SK-N-SH treated with all-trans-retinoic acid at 6 μM for 48 hours (cell line): Measurements from ENCODE around the gene MSANTD3.

Experiments
- ATAC-seq: fragments of 200-7000 bp; cut with Tn5 transposase; 3 replicates; pipeline ENCODE4 v1.9.1; 2020; ENCODE audit warnings: mild to moderate bottlenecking, moderate library complexity
- ARNTL ChIP-seq: fragments of 450-650 bp; formaldehyde crosslinking; IDR thresholded peaks from 2 replicates; pipeline ENCODE4 v1.5.0; 2020; ENCODE audit warnings: low read depth, mild to moderate bottlenecking, moderate library complexity, borderline replicate concordance
- BACH2 ChIP-seq: fragments of 250-450 bp; sonication (Bioruptor Pico); IDR thresholded peaks from 2 replicates; pipeline ENCODE4 v1.9.0; 2021; ENCODE audit warnings: mild to moderate bottlenecking, borderline replicate concordance
- CSDC2 ChIP-seq: fragments of 250-450 bp; sonication (Bioruptor Pico); IDR thresholded peaks from 2 replicates; pipeline ENCODE4 v1.5.0; 2020; ENCODE audit warnings: mild to moderate bottlenecking, moderate library complexity
- ESRRG ChIP-seq: fragments of 250-450 bp; sonication (Bioruptor Pico); IDR thresholded peaks from 2 replicates; pipeline ENCODE4 v1.6.1; 2021; ENCODE audit warnings: mild to moderate bottlenecking
- GLIS3 ChIP-seq: fragments of 250-450 bp; sonication (Bioruptor Pico); IDR thresholded peaks from 2 replicates; pipeline ENCODE4 v1.5.0; 2020; ENCODE audit warnings: mild to moderate bottlenecking, moderate library complexity
- ISL1 ChIP-seq: fragments of 250-450 bp; sonication (Bioruptor Pico); IDR thresholded peaks from 2 replicates; pipeline ENCODE4 v2.1.2; 2022; ENCODE audit warnings: mild to moderate bottlenecking, moderate library complexity
- OSR1 ChIP-seq: fragments of 250-450 bp; sonication (Bioruptor Pico); IDR thresholded peaks from 2 replicates; pipeline ENCODE4 v1.8.0; 2022; ENCODE audit warnings: moderate library complexity, mild to moderate bottlenecking, inconsistent platforms
- POU6F1 ChIP-seq: fragments of 250-450 bp; sonication (Bioruptor Pico); IDR thresholded peaks from 2 replicates; pipeline ENCODE4 v1.8.0; 2021; ENCODE audit warnings: low read depth, mild to moderate bottlenecking, moderate library complexity, borderline replicate concordance
- PPARA ChIP-seq: fragments of 250-450 bp; sonication (Bioruptor Pico); IDR thresholded peaks from 2 replicates; pipeline ENCODE4 v1.5.0; 2020; ENCODE audit warnings: mild to moderate bottlenecking, borderline replicate concordance
- RARB ChIP-seq: fragments of 250-450 bp; sonication (Bioruptor Pico); IDR thresholded peaks from 2 replicates; pipeline ENCODE4 v1.8.0; 2021; ENCODE audit warnings: mild to moderate bottlenecking, moderate library complexity
- SNAI2 ChIP-seq: fragments of 250-450 bp; sonication (Bioruptor Pico); IDR thresholded peaks from 2 replicates; pipeline ENCODE4 v1.5.0; 2020; ENCODE audit warnings: mild to moderate bottlenecking, moderate library complexity
- TCF4 ChIP-seq: fragments of 250-450 bp; sonication (Bioruptor Pico); IDR thresholded peaks from 2 replicates; pipeline ENCODE4 v1.8.0; 2021; ENCODE audit warnings: mild to moderate bottlenecking, moderate library complexity, borderline replicate concordance
- TOX ChIP-seq: fragments of 250-450 bp; sonication (Bioruptor Pico); IDR thresholded peaks from 2 replicates; pipeline ENCODE4 v1.8.0; 2021; ENCODE audit warnings: mild to moderate bottlenecking, moderate library complexity, borderline replicate concordance
- ZC3H10 ChIP-seq: fragments of 250-450 bp; sonication (Bioruptor Pico); IDR thresholded peaks from 2 replicates; pipeline ENCODE4 v1.5.1; 2021; ENCODE audit warnings: mild to moderate bottlenecking, moderate library complexity
- ZFP3 ChIP-seq: fragments of 250-450 bp; sonication (Bioruptor Pico); IDR thresholded peaks from 2 replicates; pipeline ENCODE4 v1.5.0; 2020; ENCODE audit warnings: mild to moderate bottlenecking, moderate library complexity
- ZFP30 ChIP-seq: fragments of 450-650 bp; formaldehyde crosslinking; IDR thresholded peaks from 2 replicates; pipeline ENCODE4 v1.5.0; 2022; ENCODE audit warnings: mild to moderate bottlenecking, moderate library complexity
- ZNF565 ChIP-seq: fragments of 450-650 bp; formaldehyde crosslinking; conservative IDR thresholded peaks from 2 replicates; pipeline ENCODE4 v1.5.0; 2020; ENCODE audit warnings: low read depth, mild to moderate bottlenecking, moderate library complexity
- ZNF70 ChIP-seq: fragments of 450-650 bp; formaldehyde crosslinking; IDR thresholded peaks from 2 replicates; pipeline ENCODE4 v1.5.0; 2020; ENCODE audit warnings: mild to moderate bottlenecking, moderate library complexity
- ZNF8 ChIP-seq: fragments of 450-650 bp; formaldehyde crosslinking; IDR thresholded peaks from 2 replicates; pipeline ENCODE4 v1.5.0; 2020; ENCODE audit warnings: mild to moderate bottlenecking, moderate library complexity
- TF ChIP-seq, protein P1 (sequence below): fragments of 250-450 bp; sonication (Bioruptor Pico); IDR thresholded peaks from 2 replicates; pipeline ENCODE4 v1.5.1; 2021; ENCODE audit warnings: mild to moderate bottlenecking, moderate library complexity
- TF ChIP-seq, protein P2 (sequence below): fragments of 250-450 bp; sonication (Bioruptor Pico); IDR thresholded peaks from 2 replicates; pipeline ENCODE4 v1.5.0; 2020; ENCODE audit warnings: mild to moderate bottlenecking, moderate library complexity
- TF ChIP-seq, protein P3 (sequence below): fragments of 250-450 bp; sonication (Bioruptor Pico); IDR thresholded peaks from 2 replicates; pipeline ENCODE4 v1.8.0; 2020; ENCODE audit warnings: mild to moderate bottlenecking, moderate library complexity, borderline replicate concordance

Gene MSANTD3

GRCh38 chr9:100465761-100466160, 38.8 kb downstream of the MSANTD3 start:
- TF ChIP-seq TCF4 (no peak), RARB (no peak), SNAI2 (CRISPR knock-in tag) (no peak), BACH2 (no peak)
- no peak for ATAC-seq

DNA sequence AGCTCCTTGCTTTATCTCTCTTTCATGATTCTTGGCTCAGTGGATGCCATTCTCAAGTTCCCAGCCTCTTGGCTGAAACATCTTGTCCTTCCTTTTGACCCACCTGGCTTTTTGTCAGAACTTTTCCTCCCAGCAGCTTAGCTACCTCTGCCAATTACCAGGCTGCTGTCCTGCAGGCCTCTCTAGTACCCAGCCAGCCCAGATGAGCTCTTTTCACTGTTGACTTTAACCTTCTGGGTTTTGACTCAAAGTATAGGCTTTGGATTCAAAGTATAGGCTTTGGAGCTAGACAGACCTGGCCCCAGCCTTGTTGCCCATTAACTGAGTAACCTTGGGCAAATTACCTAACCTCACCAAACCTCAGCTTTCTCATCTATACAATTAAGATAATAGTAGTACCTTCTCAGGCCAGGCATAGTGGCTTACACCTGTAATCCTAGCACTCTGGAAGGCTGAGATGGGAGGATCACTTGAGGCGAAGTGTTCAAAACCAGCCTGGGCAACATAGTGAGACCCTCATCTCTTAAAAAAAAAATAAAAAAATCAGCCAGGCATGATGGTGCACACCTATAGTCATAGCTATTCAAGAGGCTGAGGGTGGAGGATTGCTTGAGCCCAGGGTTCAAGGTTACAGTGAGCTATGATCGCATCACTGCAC, 39.4 kb downstream of the MSANTD3 start:
- ATAC-seq: no peak
- TF ChIP-seq ZNF70 (no peak), ARNTL (no peak), ZC3H10 (CRISPR knock-in tag) (no peak), TCF4 (no peak), GLIS3 (CRISPR knock-in tag) (no peak), RARB (no peak), CSDC2 (no peak), ZFP30 (CRISPR knock-in tag) (no peak), ZNF8 (CRISPR knock-in tag) (no peak), POU6F1 (CRISPR knock-in tag) (no peak), ZNF565 (CRISPR knock-in tag) (no peak), TOX (no peak), SNAI2 (CRISPR knock-in tag) (no peak), ISL1 (no peak), PPARA (CRISPR knock-in tag) (no peak), ESRRG (no peak), BACH2 (no peak)
- TF ChIP-seq, protein P1, sequence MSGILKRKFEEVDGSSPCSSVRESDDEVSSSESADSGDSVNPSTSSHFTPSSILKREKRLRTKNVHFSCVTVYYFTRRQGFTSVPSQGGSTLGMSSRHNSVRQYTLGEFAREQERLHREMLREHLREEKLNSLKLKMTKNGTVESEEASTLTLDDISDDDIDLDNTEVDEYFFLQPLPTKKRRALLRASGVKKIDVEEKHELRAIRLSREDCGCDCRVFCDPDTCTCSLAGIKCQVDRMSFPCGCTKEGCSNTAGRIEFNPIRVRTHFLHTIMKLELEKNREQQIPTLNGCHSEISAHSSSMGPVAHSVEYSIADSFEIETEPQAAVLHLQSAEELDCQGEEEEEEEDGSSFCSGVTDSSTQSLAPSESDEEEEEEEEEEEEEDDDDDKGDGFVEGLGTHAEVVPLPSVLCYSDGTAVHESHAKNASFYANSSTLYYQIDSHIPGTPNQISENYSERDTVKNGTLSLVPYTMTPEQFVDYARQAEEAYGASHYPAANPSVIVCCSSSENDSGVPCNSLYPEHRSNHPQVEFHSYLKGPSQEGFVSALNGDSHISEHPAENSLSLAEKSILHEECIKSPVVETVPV (CRISPR knock-in tag): no peak
- TF ChIP-seq, protein P2, sequence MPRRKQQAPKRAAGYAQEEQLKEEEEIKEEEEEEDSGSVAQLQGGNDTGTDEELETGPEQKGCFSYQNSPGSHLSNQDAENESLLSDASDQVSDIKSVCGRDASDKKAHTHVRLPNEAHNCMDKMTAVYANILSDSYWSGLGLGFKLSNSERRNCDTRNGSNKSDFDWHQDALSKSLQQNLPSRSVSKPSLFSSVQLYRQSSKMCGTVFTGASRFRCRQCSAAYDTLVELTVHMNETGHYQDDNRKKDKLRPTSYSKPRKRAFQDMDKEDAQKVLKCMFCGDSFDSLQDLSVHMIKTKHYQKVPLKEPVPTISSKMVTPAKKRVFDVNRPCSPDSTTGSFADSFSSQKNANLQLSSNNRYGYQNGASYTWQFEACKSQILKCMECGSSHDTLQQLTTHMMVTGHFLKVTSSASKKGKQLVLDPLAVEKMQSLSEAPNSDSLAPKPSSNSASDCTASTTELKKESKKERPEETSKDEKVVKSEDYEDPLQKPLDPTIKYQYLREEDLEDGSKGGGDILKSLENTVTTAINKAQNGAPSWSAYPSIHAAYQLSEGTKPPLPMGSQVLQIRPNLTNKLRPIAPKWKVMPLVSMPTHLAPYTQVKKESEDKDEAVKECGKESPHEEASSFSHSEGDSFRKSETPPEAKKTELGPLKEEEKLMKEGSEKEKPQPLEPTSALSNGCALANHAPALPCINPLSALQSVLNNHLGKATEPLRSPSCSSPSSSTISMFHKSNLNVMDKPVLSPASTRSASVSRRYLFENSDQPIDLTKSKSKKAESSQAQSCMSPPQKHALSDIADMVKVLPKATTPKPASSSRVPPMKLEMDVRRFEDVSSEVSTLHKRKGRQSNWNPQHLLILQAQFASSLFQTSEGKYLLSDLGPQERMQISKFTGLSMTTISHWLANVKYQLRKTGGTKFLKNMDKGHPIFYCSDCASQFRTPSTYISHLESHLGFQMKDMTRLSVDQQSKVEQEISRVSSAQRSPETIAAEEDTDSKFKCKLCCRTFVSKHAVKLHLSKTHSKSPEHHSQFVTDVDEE (CRISPR knock-in tag): no peak
- TF ChIP-seq, all 23 proteins: peak for 0

DNA sequence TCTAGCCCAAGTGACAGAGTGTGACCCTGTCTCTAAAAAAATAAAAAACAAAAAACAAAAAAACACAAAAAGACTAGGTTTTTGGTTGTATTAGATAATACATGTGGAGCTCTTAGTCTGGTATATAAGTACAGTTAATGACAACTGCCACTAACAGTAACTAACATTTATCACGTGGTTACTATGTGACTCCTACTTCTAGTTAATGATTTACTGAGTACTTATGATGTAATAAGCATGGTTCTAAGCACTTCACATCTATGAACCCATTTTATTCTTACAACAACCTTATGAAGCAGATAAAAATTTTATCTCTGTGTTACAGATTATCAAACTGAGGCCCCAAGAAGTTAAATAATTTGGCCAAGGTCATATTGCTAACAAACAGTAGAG, 39.9 kb downstream of the MSANTD3 start:
- TF ChIP-seq TCF4: no peak
- TF ChIP-seq, protein P3, sequence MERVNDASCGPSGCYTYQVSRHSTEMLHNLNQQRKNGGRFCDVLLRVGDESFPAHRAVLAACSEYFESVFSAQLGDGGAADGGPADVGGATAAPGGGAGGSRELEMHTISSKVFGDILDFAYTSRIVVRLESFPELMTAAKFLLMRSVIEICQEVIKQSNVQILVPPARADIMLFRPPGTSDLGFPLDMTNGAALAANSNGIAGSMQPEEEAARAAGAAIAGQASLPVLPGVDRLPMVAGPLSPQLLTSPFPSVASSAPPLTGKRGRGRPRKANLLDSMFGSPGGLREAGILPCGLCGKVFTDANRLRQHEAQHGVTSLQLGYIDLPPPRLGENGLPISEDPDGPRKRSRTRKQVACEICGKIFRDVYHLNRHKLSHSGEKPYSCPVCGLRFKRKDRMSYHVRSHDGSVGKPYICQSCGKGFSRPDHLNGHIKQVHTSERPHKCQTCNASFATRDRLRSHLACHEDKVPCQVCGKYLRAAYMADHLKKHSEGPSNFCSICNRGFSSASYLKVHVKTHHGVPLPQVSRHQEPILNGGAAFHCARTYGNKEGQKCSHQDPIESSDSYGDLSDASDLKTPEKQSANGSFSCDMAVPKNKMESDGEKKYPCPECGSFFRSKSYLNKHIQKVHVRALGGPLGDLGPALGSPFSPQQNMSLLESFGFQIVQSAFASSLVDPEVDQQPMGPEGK (CRISPR knock-in tag): no peak
- no peak for TF ChIP-seq ZC3H10 (CRISPR knock-in tag)
- TF ChIP-seq ARNTL: no peak
- no peak for TF ChIP-seq GLIS3 (CRISPR knock-in tag)
- no peak for TF ChIP-seq CSDC2
- TF ChIP-seq, protein P1 (CRISPR knock-in tag): no peak
- no peak for TF ChIP-seq RARB
- no peak for TF ChIP-seq OSR1 (CRISPR knock-in tag)
- TF ChIP-seq ZFP3 (CRISPR knock-in tag): no peak
- no peak for TF ChIP-seq BACH2
- no peak for ATAC-seq
